ENCODE data around the gene RERG.
"Not testable (repeated sequence)": the region's sequence is repeated elsewhere in the genome, so short reads cannot be mapped to it uniquely, and the experiment has no call there.

RERG gene

GRCh38 chr12:15143467-15143866 lies 77.8 kb downstream of the RERG start:
- no peak for DNase-seq (ENCODE audit: low read depth in 2 of 2)

- DNase-seq (ENCODE audit: low read depth in 2 of 2): no peak
Measured at GRCh38 chr12:15142711-15143110, 78.5 kb downstream of the RERG start.

GRCh38 chr12:15131431-15131830 lies 89.8 kb downstream of the RERG start:
- DNase-seq (ENCODE audit: low read depth in 2 of 2): no peak

GRCh38 chr12:15130541-15130940 lies 90.7 kb downstream of the RERG start:
- no peak for DNase-seq (ENCODE audit: low read depth in 2 of 2)

GRCh38 chr12:15123401-15123800 lies 97.8 kb downstream of the RERG start:
- no peak for DNase-seq (ENCODE audit: low read depth in 2 of 2)

- DNase-seq (ENCODE audit: low read depth in 2 of 2): no peak
Measured at GRCh38 chr12:15122344-15122743, 98.9 kb downstream of the RERG start.

GRCh38 chr12:15118955-15119354 lies 102.3 kb downstream of the RERG start:
- no peak for DNase-seq (ENCODE audit: low read depth in 2 of 2)

- no peak for DNase-seq (ENCODE audit: low read depth in 2 of 2)
Measured at GRCh38 chr12:15116983-15117382, 104.2 kb downstream of the RERG start.

- no peak for DNase-seq (ENCODE audit: low read depth in 2 of 2)
Measured at GRCh38 chr12:15116086-15116485, 105.1 kb downstream of the RERG start.

- DNase-seq (ENCODE audit: low read depth in 2 of 2): no peak
Measured at GRCh38 chr12:15115434-15115833, 105.8 kb downstream of the RERG start.

- DNase-seq (ENCODE audit: low read depth in 2 of 2): no peak
Measured at GRCh38 chr12:15114501-15114900, 106.7 kb downstream of the RERG start.

- no peak for DNase-seq (ENCODE audit: low read depth in 2 of 2)
Measured at GRCh38 chr12:15092826-15093225, 128.4 kb downstream of the RERG start.

- DNase-seq (ENCODE audit: low read depth in 2 of 2): no peak
Measured at GRCh38 chr12:15090441-15090840, 130.8 kb downstream of the RERG start.

GRCh38 chr12:15088105-15088504 lies 133.1 kb downstream of the RERG start:
- no peak for DNase-seq (ENCODE audit: low read depth in 2 of 2)

GRCh38 chr12:15077751-15078150 lies 143.5 kb downstream of the RERG start:
- DNase-seq (ENCODE audit: low read depth in 2 of 2): not testable (repeated sequence)

- no peak for DNase-seq (ENCODE audit: low read depth in 2 of 2)
Measured at GRCh38 chr12:15074351-15074750, 146.9 kb downstream of the RERG start.

GRCh38 chr12:15059123-15059522 lies 162.1 kb downstream of the RERG start:
- no peak for DNase-seq (ENCODE audit: low read depth in 2 of 2)
